Thymus (tissue), 11 donors: ENCODE data around the gene MSRB1. TPM values are rescaled to one million over a fixed set of nuclear protein-coding genes. Genes with fewer than 3 reads are reported as not detected.
"Not testable (repeated sequence)": the region's sequence is repeated elsewhere in the genome, so short reads cannot be mapped to it uniquely, and the experiment has no call there.

Experiments
- DNase-seq, 9 donors: peaks; one replicate each; pipeline ENCODE4 v3.0.0-alpha.2; 2013; ENCODE audit warnings: low spot score in 9 of 9, low read depth in 6 of 9, missing footprints in 1 of 9
- H3K27ac ChIP-seq, 2 donors: one replicate each; pipeline ENCODE4 v1.5.1; 2013; ENCODE audit warnings: control low read depth in 1 of 2, low read depth in 1 of 2, low read length in 1 of 2, mild to moderate bottlenecking in 1 of 2, moderate library complexity in 1 of 2
- H3K27me3 ChIP-seq, 2 donors: one replicate each; pipeline ENCODE4 v1.5.1; 2013; ENCODE audit warnings: low read length in 1 of 2; ENCODE audit not compliant: control insufficient read depth in 2 of 2, insufficient read depth in 1 of 2
- H3K36me3 ChIP-seq, 2 donors: one replicate each; pipeline ENCODE4 v1.5.1; 2013; ENCODE audit warnings: low read length in 1 of 2, mild to moderate bottlenecking in 1 of 2, moderate library complexity in 1 of 2; ENCODE audit not compliant: control insufficient read depth in 2 of 2, insufficient read depth in 2 of 2
- H3K4me1 ChIP-seq, 2 donors: one replicate each; pipeline ENCODE4 v1.5.1; 2013; ENCODE audit warnings: low read length in 2 of 2; ENCODE audit not compliant: control insufficient read depth in 2 of 2, insufficient read depth in 2 of 2
- H3K4me3 ChIP-seq, 2 donors: one replicate each; pipeline ENCODE4 v1.5.1; 2013; ENCODE audit warnings: low read length in 2 of 2, control low read depth in 1 of 2, mild to moderate bottlenecking in 1 of 2
- H3K9me3 ChIP-seq, 2 donors: one replicate each; pipeline ENCODE4 v1.5.1; 2013; ENCODE audit warnings: low read length in 1 of 2, mild to moderate bottlenecking in 1 of 2; ENCODE audit not compliant: control insufficient read depth in 2 of 2, insufficient read depth in 1 of 2
- WGBS: extraction: QIAGEN DNeasy Blood & Tissue Kit; methylation state at CpG from one replicate; pipeline ENCODE4 v1.1.7; 2013; 5-methylcytosine and 5-hydroxymethylcytosine counted together
- polyA plus RNA-seq: library from polyadenylated mRNA; stranded (reverse); fragments of 200-250 nt; gene quantifications from one replicate; pipeline ENCODE4 v1.2.3, GENCODE V29; 2013
- total RNA-seq: library from RNA; stranded (reverse); fragments of 120-200 nt; gene quantifications from one replicate; pipeline ENCODE4 v1.2.4, GENCODE V29; 2013
- donor health status: healthy.

The MSRB1 gene
- total and polyA plus RNA-seq, 2 donors, result 10.7 to 44.2 TPM

GRCh38 chr16:1945559-1946391, 2.8 kb upstream of the MSRB1 start:
- no peak overlapping the region for H3K4me3 ChIP-seq
- peaks cover 0 to 4% of the 10 kb centered on the region in 2 donors for H3K36me3 ChIP-seq
- H3K27me3 ChIP-seq, result peaks cover 0 to 7% of the 10 kb centered on the region in 2 donors
- 93% methylated on average over 19 of the region's 19 CpGs for WGBS
- H3K4me1 ChIP-seq, result peaks cover 8 to 21% of the 10 kb centered on the region in 2 donors
- no peak overlapping the region for H3K27ac ChIP-seq
- H3K9me3 ChIP-seq, result no peaks in the 10 kb centered on the region
- no peak for DNase-seq

- DNase-seq, result no peak
- Histone ChIP-seq H3K36me3 (peaks cover 5 to 14% of the 10 kb centered on the region in 2 donors), H3K9me3 (no peaks in the 10 kb centered on the region), H3K27ac (no peak overlapping the region), H3K4me1 (peaks cover 8 to 21% of the 10 kb centered on the region in 2 donors), H3K27me3 (peaks cover 0 to 7% of the 10 kb centered on the region in 2 donors), H3K4me3 (no peak overlapping the region)
- 99% methylated on average over 21 of the region's 21 CpGs for WGBS
Measured at GRCh38 chr16:1944612-1945199, 1.7 kb upstream of the MSRB1 start.

GRCh38 chr16:1942047-1942809, 771 bp downstream of the MSRB1 start:
- H3K27ac ChIP-seq, result no peak overlapping the region
- H3K4me1 ChIP-seq, result peaks cover 8 to 21% of the 10 kb centered on the region in 2 donors
- peak overlapping the region; percentile 72 to 86 for H3K4me3 ChIP-seq
- DNase-seq, result no peak
- peaks cover 19 to 35% of the 10 kb centered on the region in 2 donors for H3K36me3 ChIP-seq
- no peaks in the 10 kb centered on the region for H3K9me3 ChIP-seq
- WGBS, result 20% methylated on average over 17 of the region's 17 CpGs
- peaks cover 0 to 7% of the 10 kb centered on the region in 2 donors for H3K27me3 ChIP-seq

- Histone ChIP-seq H3K27ac (no peak overlapping the region), H3K4me3 (no peak overlapping the region), H3K27me3 (peaks cover 0 to 7% of the 10 kb centered on the region in 2 donors), H3K36me3 (peaks cover 19 to 38% of the 10 kb centered on the region in 2 donors), H3K9me3 (no peaks in the 10 kb centered on the region), H3K4me1 (peaks cover 8 to 21% of the 10 kb centered on the region in 2 donors)
- no peak for DNase-seq
- 90% methylated on average over 30 of the region's 30 CpGs for WGBS
Measured at GRCh38 chr16:1941162-1942046, 1.6 kb downstream of the MSRB1 start.

GRCh38 chr16:1940273-1941161, 2.5 kb downstream of the MSRB1 start:
- 94% methylated on average over 23 of the region's 23 CpGs for WGBS
- peaks cover 8 to 21% of the 10 kb centered on the region in 2 donors for H3K4me1 ChIP-seq
- peaks cover 0 to 7% of the 10 kb centered on the region in 2 donors for H3K27me3 ChIP-seq
- DNase-seq, result no peak
- H3K36me3 ChIP-seq, result peaks cover 19 to 38% of the 10 kb centered on the region in 2 donors
- no peak overlapping the region for H3K27ac ChIP-seq
- H3K9me3 ChIP-seq, result no peaks in the 10 kb centered on the region
- H3K4me3 ChIP-seq, result no peak overlapping the region

GRCh38 chr16:1939833-1940232, 3.2 kb downstream of the MSRB1 start:
- not testable (repeated sequence) for H3K27ac ChIP-seq, DNase-seq, H3K4me3 ChIP-seq, H3K9me3 ChIP-seq, H3K27me3 ChIP-seq
- over 99% methylated on average over 8 of the region's 8 CpGs for WGBS
- peaks cover 19 to 38% of the 10 kb centered on the region in 2 donors for H3K36me3 ChIP-seq
- peaks cover 8 to 21% of the 10 kb centered on the region in 2 donors for H3K4me1 ChIP-seq

- no peaks in the 10 kb centered on the region for H3K9me3 ChIP-seq
- peaks cover 8 to 21% of the 10 kb centered on the region in 2 donors for H3K4me1 ChIP-seq
- no peak overlapping the region for H3K4me3 ChIP-seq
- no peak overlapping the region for H3K27ac ChIP-seq
- peaks cover 19 to 38% of the 10 kb centered on the region in 2 donors for H3K36me3 ChIP-seq
- H3K27me3 ChIP-seq, result peaks cover 0 to 7% of the 10 kb centered on the region in 2 donors
- WGBS, result 98% methylated on average over 17 of the region's 17 CpGs
- no peak for DNase-seq
Measured at GRCh38 chr16:1938910-1939309, 4.1 kb downstream of the MSRB1 start.

GRCh38 chr16:1938316-1938715, 4.7 kb downstream of the MSRB1 start:
- peaks cover 8 to 18% of the 10 kb centered on the region in 2 donors for H3K4me1 ChIP-seq
- no peak overlapping the region for H3K4me3 ChIP-seq
- H3K9me3 ChIP-seq, result no peaks in the 10 kb centered on the region
- no peak overlapping the region for H3K27ac ChIP-seq
- H3K27me3 ChIP-seq, result peaks cover 0 to 9% of the 10 kb centered on the region in 2 donors
- DNase-seq, result no peak
- peaks cover 19 to 38% of the 10 kb centered on the region in 2 donors for H3K36me3 ChIP-seq
- WGBS, result 98% methylated on average over 10 of the region's 10 CpGs
